WTC11 (cell line): ENCODE results near the gene GAPDHS. TPM values are rescaled to one million over a fixed set of nuclear protein-coding genes. Genes with fewer than 3 reads are reported as not detected.

Experiments used
- ATAC-seq: fragments of 200-7000 bp; cut with Tn5 transposase; 2 replicates; pipeline ENCODE4 v1.10.0; 2021; ENCODE audit warnings: mild to moderate bottlenecking, moderate library complexity
- CTCF ChIA-PET: fragments of 300-600 bp; sonication (Branson Sonifier 250); formaldehyde crosslinking; loops from one replicate; lab custom pipeline; 2021; ENCODE audit warnings: antibody characterized with exemption; lab: Charles Lee
- POLR2A ChIA-PET: fragments of 350-600 bp; sonication (Branson Sonifier 250); formaldehyde crosslinking; loops from one replicate; lab custom pipeline; 2021; ENCODE audit warnings: antibody characterized with exemption; lab: Charles Lee
- DNase-seq: peaks from one replicate; pipeline ENCODE4 v3.0.0; 2021; ENCODE audit warnings: low spot score
- H3K27ac Mint-ChIP-seq: 2 replicates; pipeline ENCODE4 v1.8.0; 2021; ENCODE audit warnings: mixed read lengths
- H3K27me3 Mint-ChIP-seq: 2 replicates; pipeline ENCODE4 v1.8.0; 2021; ENCODE audit warnings: low read depth, mild to moderate bottlenecking, moderate library complexity, mixed read lengths
- H3K36me3 Mint-ChIP-seq: 2 replicates; pipeline ENCODE4 v1.8.0; 2021; ENCODE audit warnings: mixed read lengths
- H3K4me1 Mint-ChIP-seq: 2 replicates; pipeline ENCODE4 v1.8.0; 2022; ENCODE audit warnings: mixed read lengths
- H3K4me3 Mint-ChIP-seq: 2 replicates; pipeline ENCODE4 v1.8.0; 2021; ENCODE audit warnings: mild to moderate bottlenecking, moderate library complexity, mixed read lengths
- H3K9me3 Mint-ChIP-seq: 2 replicates; pipeline ENCODE4 v1.8.0; 2021; ENCODE audit warnings: mixed read lengths
- CREB1 ChIP-seq: sonication (generic); formaldehyde crosslinking; IDR thresholded peaks from 2 replicates; pipeline ENCODE4 v1.8.0; 2023; ENCODE audit warnings: mild to moderate bottlenecking, missing genetic modification reagents
- ESRRA ChIP-seq: sonication (generic); formaldehyde crosslinking; IDR thresholded peaks from 2 replicates; pipeline ENCODE4 v1.8.1; 2022; ENCODE audit warnings: mild to moderate bottlenecking, missing genetic modification reagents, borderline replicate concordance
- FOXJ3 ChIP-seq: sonication (generic); formaldehyde crosslinking; IDR thresholded peaks from 2 replicates; pipeline ENCODE4 v1.9.0; 2021; ENCODE audit warnings: missing genetic modification reagents, mild to moderate bottlenecking, borderline replicate concordance
- FOXP1 ChIP-seq: sonication (generic); formaldehyde crosslinking; IDR thresholded peaks from 2 replicates; pipeline ENCODE4 v1.8.0; 2022; ENCODE audit warnings: missing genetic modification reagents, mild to moderate bottlenecking, moderate library complexity, borderline replicate concordance
- GABPB1 ChIP-seq: sonication (generic); formaldehyde crosslinking; IDR thresholded peaks from 2 replicates; pipeline ENCODE4 v1.8.1; 2023; ENCODE audit warnings: mild to moderate bottlenecking, missing genetic modification reagents
- JAZF1 ChIP-seq: fragments of 250-450 bp; sonication (Bioruptor Pico); IDR thresholded peaks from 2 replicates; pipeline ENCODE4 v1.9.0; 2021; ENCODE audit warnings: moderate library complexity, mild to moderate bottlenecking, inconsistent platforms
- KAT7 ChIP-seq: sonication (generic); formaldehyde crosslinking; IDR thresholded peaks from 2 replicates; pipeline ENCODE4 v1.8.1; 2023; ENCODE audit warnings: missing genetic modification reagents, mild to moderate bottlenecking, borderline replicate concordance
- NFYB ChIP-seq: sonication (generic); formaldehyde crosslinking; conservative IDR thresholded peaks from 2 replicates; pipeline ENCODE4 v1.8.0; 2022; ENCODE audit warnings: low read depth, missing genetic modification reagents
- SOX15 ChIP-seq: fragments of 250-450 bp; sonication (Bioruptor Pico); IDR thresholded peaks from 2 replicates; pipeline ENCODE4 v1.9.0; 2021; ENCODE audit warnings: mild to moderate bottlenecking
- ZNF138 ChIP-seq: sonication (generic); formaldehyde crosslinking; conservative IDR thresholded peaks from 2 replicates; pipeline ENCODE4 v1.8.1; 2022; ENCODE audit warnings: mild to moderate bottlenecking, moderate library complexity, missing genetic modification reagents
- ZNF232 ChIP-seq: sonication (generic); formaldehyde crosslinking; IDR thresholded peaks from 2 replicates; pipeline ENCODE4 v1.8.0; 2022; ENCODE audit warnings: mild to moderate bottlenecking, missing genetic modification reagents
- ZNF263 ChIP-seq: sonication (generic); formaldehyde crosslinking; IDR thresholded peaks from 2 replicates; pipeline ENCODE4 v1.8.1; 2022; ENCODE audit warnings: low read depth, mild to moderate bottlenecking, moderate library complexity, missing genetic modification reagents
- ZNF425 ChIP-seq: fragments of 250-450 bp; sonication (Bioruptor Pico); conservative IDR thresholded peaks from 2 replicates; pipeline ENCODE4 v1.9.0; 2021; ENCODE audit warnings: mild to moderate bottlenecking
- total RNA-seq: library from RNA; stranded (reverse); gene quantifications from 3 replicates; pipeline ENCODE4 v1.2.3, GENCODE V29; 2021
- TF ChIP-seq, protein P1 (sequence below): sonication (generic); formaldehyde crosslinking; IDR thresholded peaks from 2 replicates; pipeline ENCODE4 v1.8.1; 2023; ENCODE audit warnings: mild to moderate bottlenecking, missing genetic modification reagents, moderate library complexity
- TF ChIP-seq, protein P2 (sequence below): fragments of 250-450 bp; sonication (Bioruptor Pico); IDR thresholded peaks from 2 replicates; pipeline ENCODE4 v1.8.0; 2021; ENCODE audit warnings: mild to moderate bottlenecking
- TF ChIP-seq, protein P3 (sequence below): sonication (generic); formaldehyde crosslinking; conservative IDR thresholded peaks from 2 replicates; pipeline ENCODE4 v1.8.1; 2022; ENCODE audit warnings: mild to moderate bottlenecking, missing genetic modification reagents
- TF ChIP-seq, protein P4 (sequence below): sonication (generic); formaldehyde crosslinking; IDR thresholded peaks from 2 replicates; pipeline ENCODE4 v1.8.0; 2022; ENCODE audit warnings: missing genetic modification reagents
- TF ChIP-seq, protein P5 (sequence below): sonication (generic); formaldehyde crosslinking; IDR thresholded peaks from 2 replicates; pipeline ENCODE4 v1.8.0; 2022; ENCODE audit warnings: mild to moderate bottlenecking, missing genetic modification reagents
- TF ChIP-seq, protein P6 (sequence below): fragments of 250-450 bp; sonication (Bioruptor Pico); IDR thresholded peaks from 2 replicates; pipeline ENCODE4 v1.9.0; 2021; ENCODE audit warnings: mild to moderate bottlenecking, borderline replicate concordance
- TF ChIP-seq, protein P7 (sequence below): sonication (generic); formaldehyde crosslinking; IDR thresholded peaks from 2 replicates; pipeline ENCODE4 v1.8.0; 2022; ENCODE audit warnings: mild to moderate bottlenecking, missing genetic modification reagents

Gene GAPDHS
- total RNA-seq, 1 experiment from 2014 or later: 0.20 TPM

DNA sequence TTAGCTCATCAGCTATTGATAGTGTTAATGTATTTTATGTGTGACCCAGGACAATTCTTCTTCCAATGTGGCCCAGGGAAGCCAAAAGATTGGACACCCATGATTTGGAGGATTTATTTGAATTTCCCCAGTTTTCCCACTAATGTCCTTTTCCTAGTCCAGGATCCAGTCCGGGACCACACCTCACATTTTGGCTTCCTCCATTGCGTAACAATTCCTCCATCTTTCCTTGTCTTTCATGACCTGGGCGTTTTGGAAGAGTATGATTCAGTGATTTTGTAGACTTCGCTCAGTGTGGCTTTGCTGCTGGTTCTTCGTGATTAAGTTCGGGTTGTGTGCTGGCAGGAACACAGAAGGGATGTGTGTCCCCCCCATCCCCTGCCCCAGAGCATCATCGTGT, 33.5 kb downstream of the GAPDHS start:
- TF ChIP-seq ZNF425 (CRISPR knock-in tag) (no peak), ESRRA (no peak), SOX15 (CRISPR knock-in tag) (no peak), FOXJ3 (CRISPR knock-in tag) (no peak), GABPB1 (CRISPR knock-in tag) (no peak), NFYB (no peak), ZNF263 (CRISPR knock-in tag) (no peak), ZNF232 (CRISPR knock-in tag) (no peak), CREB1 (CRISPR knock-in tag) (no peak), FOXP1 (no peak)
- TF ChIP-seq, protein P1, sequence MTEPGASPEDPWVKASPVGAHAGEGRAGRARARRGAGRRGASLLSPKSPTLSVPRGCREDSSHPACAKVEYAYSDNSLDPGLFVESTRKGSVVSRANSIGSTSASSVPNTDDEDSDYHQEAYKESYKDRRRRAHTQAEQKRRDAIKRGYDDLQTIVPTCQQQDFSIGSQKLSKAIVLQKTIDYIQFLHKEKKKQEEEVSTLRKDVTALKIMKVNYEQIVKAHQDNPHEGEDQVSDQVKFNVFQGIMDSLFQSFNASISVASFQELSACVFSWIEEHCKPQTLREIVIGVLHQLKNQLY: no peak
- TF ChIP-seq, protein P2, sequence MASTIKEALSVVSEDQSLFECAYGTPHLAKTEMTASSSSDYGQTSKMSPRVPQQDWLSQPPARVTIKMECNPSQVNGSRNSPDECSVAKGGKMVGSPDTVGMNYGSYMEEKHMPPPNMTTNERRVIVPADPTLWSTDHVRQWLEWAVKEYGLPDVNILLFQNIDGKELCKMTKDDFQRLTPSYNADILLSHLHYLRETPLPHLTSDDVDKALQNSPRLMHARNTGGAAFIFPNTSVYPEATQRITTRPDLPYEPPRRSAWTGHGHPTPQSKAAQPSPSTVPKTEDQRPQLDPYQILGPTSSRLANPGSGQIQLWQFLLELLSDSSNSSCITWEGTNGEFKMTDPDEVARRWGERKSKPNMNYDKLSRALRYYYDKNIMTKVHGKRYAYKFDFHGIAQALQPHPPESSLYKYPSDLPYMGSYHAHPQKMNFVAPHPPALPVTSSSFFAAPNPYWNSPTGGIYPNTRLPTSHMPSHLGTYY (CRISPR knock-in tag): no peak
- TF ChIP-seq, protein P3, sequence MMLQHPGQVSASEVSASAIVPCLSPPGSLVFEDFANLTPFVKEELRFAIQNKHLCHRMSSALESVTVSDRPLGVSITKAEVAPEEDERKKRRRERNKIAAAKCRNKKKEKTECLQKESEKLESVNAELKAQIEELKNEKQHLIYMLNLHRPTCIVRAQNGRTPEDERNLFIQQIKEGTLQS (CRISPR knock-in tag): no peak
- Mint-ChIP-seq H3K27ac (no peak overlapping the region), H3K36me3 (no peaks in the 10 kb centered on the region), H3K4me1 (peaks cover 7% of the 10 kb centered on the region), H3K27me3 (peaks cover 10% of the 10 kb centered on the region), H3K4me3 (no peak overlapping the region), H3K9me3 (no peaks in the 10 kb centered on the region)
- CTCF ChIA-PET: no interaction called here
- POLR2A ChIA-PET: no interaction called here
- no peak for ATAC-seq
- DNase-seq: no peak

- POLR2A ChIA-PET: no interaction called here
- ATAC-seq (no peak), DNase-seq (no peak)
- no peak overlapping the region for H3K27ac Mint-ChIP-seq
- H3K4me3 Mint-ChIP-seq: no peak overlapping the region
- H3K27me3 Mint-ChIP-seq: peaks cover 18% of the 10 kb centered on the region
- H3K36me3 Mint-ChIP-seq: no peaks in the 10 kb centered on the region
- peaks cover 7% of the 10 kb centered on the region for H3K4me1 Mint-ChIP-seq
- H3K9me3 Mint-ChIP-seq: peaks cover 6% of the 10 kb centered on the region; the same call in 1 of the 2 replicates
- CTCF ChIA-PET: interaction anchor here (1.0 to 1.2 kb wide), 3 partner anchors 12 to 74 kb away, joined by 3 to 5 read pairs (median 4); no protein-coding TSS in a partner anchor
- TF ChIP-seq, protein P3 (CRISPR knock-in tag): no peak
- TF ChIP-seq JAZF1 (CRISPR knock-in tag) (no peak), ZNF138 (CRISPR knock-in tag) (no peak), KAT7 (no peak), ZNF232 (CRISPR knock-in tag) (no peak), ZNF263 (CRISPR knock-in tag) (no peak)
- TF ChIP-seq, protein P4, sequence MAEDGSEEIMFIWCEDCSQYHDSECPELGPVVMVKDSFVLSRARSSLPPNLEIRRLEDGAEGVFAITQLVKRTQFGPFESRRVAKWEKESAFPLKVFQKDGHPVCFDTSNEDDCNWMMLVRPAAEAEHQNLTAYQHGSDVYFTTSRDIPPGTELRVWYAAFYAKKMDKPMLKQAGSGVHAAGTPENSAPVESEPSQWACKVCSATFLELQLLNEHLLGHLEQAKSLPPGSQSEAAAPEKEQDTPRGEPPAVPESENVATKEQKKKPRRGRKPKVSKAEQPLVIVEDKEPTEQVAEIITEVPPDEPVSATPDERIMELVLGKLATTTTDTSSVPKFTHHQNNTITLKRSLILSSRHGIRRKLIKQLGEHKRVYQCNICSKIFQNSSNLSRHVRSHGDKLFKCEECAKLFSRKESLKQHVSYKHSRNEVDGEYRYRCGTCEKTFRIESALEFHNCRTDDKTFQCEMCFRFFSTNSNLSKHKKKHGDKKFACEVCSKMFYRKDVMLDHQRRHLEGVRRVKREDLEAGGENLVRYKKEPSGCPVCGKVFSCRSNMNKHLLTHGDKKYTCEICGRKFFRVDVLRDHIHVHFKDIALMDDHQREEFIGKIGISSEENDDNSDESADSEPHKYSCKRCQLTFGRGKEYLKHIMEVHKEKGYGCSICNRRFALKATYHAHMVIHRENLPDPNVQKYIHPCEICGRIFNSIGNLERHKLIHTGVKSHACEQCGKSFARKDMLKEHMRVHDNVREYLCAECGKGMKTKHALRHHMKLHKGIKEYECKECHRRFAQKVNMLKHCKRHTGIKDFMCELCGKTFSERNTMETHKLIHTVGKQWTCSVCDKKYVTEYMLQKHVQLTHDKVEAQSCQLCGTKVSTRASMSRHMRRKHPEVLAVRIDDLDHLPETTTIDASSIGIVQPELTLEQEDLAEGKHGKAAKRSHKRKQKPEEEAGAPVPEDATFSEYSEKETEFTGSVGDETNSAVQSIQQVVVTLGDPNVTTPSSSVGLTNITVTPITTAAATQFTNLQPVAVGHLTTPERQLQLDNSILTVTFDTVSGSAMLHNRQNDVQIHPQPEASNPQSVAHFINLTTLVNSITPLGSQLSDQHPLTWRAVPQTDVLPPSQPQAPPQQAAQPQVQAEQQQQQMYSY: no peak
- TF ChIP-seq, protein P5, sequence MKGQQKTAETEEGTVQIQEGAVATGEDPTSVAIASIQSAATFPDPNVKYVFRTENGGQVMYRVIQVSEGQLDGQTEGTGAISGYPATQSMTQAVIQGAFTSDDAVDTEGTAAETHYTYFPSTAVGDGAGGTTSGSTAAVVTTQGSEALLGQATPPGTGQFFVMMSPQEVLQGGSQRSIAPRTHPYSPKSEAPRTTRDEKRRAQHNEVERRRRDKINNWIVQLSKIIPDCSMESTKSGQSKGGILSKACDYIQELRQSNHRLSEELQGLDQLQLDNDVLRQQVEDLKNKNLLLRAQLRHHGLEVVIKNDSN (CRISPR knock-in tag): no peak
- TF ChIP-seq, protein P6, sequence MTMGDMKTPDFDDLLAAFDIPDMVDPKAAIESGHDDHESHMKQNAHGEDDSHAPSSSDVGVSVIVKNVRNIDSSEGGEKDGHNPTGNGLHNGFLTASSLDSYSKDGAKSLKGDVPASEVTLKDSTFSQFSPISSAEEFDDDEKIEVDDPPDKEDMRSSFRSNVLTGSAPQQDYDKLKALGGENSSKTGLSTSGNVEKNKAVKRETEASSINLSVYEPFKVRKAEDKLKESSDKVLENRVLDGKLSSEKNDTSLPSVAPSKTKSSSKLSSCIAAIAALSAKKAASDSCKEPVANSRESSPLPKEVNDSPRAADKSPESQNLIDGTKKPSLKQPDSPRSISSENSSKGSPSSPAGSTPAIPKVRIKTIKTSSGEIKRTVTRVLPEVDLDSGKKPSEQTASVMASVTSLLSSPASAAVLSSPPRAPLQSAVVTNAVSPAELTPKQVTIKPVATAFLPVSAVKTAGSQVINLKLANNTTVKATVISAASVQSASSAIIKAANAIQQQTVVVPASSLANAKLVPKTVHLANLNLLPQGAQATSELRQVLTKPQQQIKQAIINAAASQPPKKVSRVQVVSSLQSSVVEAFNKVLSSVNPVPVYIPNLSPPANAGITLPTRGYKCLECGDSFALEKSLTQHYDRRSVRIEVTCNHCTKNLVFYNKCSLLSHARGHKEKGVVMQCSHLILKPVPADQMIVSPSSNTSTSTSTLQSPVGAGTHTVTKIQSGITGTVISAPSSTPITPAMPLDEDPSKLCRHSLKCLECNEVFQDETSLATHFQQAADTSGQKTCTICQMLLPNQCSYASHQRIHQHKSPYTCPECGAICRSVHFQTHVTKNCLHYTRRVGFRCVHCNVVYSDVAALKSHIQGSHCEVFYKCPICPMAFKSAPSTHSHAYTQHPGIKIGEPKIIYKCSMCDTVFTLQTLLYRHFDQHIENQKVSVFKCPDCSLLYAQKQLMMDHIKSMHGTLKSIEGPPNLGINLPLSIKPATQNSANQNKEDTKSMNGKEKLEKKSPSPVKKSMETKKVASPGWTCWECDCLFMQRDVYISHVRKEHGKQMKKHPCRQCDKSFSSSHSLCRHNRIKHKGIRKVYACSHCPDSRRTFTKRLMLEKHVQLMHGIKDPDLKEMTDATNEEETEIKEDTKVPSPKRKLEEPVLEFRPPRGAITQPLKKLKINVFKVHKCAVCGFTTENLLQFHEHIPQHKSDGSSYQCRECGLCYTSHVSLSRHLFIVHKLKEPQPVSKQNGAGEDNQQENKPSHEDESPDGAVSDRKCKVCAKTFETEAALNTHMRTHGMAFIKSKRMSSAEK (CRISPR knock-in tag): no peak
- TF ChIP-seq, protein P7, sequence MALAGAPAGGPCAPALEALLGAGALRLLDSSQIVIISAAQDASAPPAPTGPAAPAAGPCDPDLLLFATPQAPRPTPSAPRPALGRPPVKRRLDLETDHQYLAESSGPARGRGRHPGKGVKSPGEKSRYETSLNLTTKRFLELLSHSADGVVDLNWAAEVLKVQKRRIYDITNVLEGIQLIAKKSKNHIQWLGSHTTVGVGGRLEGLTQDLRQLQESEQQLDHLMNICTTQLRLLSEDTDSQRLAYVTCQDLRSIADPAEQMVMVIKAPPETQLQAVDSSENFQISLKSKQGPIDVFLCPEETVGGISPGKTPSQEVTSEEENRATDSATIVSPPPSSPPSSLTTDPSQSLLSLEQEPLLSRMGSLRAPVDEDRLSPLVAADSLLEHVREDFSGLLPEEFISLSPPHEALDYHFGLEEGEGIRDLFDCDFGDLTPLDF (CRISPR knock-in tag): no peak
Observed at GRCh38 chr19:35569281-35569781, 36.1 kb downstream of the GAPDHS start.
